GM18951 (cell line): ENCODE results near the gene MEGF6.

Experiments
- POLR2A ChIP-seq: IDR thresholded peaks from 4 replicates; pipeline ENCODE4 v1.6.1; 2011; ENCODE audit warnings: mild to moderate bottlenecking; ENCODE audit not compliant: insufficient read length, insufficient read depth; ENCODE audit errors: extremely low read depth
- in situ Hi-C: fragments of 300-500 bp; cut with MboI; formaldehyde crosslinking; loops from one replicate; pipeline ENCODE4 v1.12.0; 2022; ENCODE audit warnings: low sequenced_read_pairs, mixed read lengths, inconsistent platforms; ENCODE audit not compliant: unreplicated experiment

Gene MEGF6, protein sequence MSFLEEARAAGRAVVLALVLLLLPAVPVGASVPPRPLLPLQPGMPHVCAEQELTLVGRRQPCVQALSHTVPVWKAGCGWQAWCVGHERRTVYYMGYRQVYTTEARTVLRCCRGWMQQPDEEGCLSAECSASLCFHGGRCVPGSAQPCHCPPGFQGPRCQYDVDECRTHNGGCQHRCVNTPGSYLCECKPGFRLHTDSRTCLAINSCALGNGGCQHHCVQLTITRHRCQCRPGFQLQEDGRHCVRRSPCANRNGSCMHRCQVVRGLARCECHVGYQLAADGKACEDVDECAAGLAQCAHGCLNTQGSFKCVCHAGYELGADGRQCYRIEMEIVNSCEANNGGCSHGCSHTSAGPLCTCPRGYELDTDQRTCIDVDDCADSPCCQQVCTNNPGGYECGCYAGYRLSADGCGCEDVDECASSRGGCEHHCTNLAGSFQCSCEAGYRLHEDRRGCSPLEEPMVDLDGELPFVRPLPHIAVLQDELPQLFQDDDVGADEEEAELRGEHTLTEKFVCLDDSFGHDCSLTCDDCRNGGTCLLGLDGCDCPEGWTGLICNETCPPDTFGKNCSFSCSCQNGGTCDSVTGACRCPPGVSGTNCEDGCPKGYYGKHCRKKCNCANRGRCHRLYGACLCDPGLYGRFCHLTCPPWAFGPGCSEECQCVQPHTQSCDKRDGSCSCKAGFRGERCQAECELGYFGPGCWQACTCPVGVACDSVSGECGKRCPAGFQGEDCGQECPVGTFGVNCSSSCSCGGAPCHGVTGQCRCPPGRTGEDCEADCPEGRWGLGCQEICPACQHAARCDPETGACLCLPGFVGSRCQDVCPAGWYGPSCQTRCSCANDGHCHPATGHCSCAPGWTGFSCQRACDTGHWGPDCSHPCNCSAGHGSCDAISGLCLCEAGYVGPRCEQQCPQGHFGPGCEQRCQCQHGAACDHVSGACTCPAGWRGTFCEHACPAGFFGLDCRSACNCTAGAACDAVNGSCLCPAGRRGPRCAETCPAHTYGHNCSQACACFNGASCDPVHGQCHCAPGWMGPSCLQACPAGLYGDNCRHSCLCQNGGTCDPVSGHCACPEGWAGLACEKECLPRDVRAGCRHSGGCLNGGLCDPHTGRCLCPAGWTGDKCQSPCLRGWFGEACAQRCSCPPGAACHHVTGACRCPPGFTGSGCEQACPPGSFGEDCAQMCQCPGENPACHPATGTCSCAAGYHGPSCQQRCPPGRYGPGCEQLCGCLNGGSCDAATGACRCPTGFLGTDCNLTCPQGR (N-terminal part only)

GRCh38 chr1:3611170-3612019, at the start of gene MEGF6:
Gene MEGF6, minus strand, starts transcription at chr1:3611508. Its CDS starts 240 bp downstream, at chr1:3611268.
- no peak for TF ChIP-seq POLR2A
- in situ Hi-C loops, result no loop called here

DNA sequence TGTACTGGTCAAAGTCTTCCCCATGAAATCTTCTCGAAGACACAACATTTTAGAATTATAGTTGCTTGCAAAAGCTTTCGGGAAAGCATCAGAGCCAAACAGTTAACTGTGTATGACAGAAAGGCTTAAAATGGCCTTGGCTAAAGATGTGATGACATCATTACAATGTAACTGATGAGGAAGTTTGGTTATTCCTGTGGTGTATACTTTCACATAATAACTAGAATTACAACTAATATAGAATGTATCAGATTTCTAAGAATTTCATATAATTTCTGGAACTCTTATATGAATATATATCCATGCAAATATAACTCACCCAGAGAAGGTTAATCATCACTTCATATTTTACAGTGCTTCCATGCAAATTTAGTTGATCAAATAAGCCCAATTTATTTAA, 49.4 kb upstream of the MEGF6 start:
- no peak for TF ChIP-seq POLR2A
- in situ Hi-C loops, result no loop called here

DNA sequence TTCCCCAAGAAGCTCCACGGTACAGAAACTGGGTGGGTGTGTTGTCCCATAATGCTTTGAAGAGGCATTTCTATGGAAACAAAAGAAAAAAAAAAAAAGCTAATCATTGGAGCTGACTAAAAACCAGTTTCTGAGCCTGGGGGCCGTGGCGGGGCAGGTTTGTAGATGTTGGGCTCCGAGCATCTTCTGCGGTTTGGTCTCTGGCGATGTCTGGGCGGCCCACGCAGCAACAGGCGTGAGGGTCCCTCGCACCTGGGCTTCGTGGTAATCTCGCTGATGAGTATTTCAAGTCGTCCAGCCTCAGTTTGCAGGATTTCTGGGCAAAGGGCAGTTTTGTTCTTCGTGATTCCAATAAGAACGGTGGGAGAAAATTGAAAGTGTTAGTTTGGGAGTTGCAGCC, 47.8 kb upstream of the MEGF6 start:
- in situ Hi-C loops, result no loop called here
- TF ChIP-seq POLR2A, result no peak

DNA sequence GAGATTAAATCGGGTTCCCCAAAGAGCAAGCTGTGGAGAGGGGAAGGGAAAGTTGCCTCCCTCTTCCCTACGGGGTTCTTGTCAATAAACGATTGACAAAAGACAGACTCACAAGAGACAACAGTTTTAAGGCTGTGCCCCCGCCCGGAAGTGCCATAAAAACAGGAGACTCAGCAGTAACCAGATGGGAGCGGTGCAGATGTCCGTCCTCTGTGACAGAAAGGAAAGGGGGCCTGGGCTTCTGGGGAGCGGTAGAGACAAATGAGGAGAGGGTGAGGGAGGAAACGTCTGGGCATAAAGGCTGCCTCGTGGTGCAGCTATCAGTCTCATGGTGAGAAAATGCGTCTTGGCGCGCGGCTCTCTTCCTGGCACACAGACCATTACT, 46.9 kb upstream of the MEGF6 start:
- no peak for TF ChIP-seq POLR2A
- in situ Hi-C loops, result no loop called here

- in situ Hi-C loops, result no loop called here
- no peak for TF ChIP-seq POLR2A
These were observed 46.4 kb upstream of the MEGF6 start for GRCh38 chr1:3657578-3658230.

DNA sequence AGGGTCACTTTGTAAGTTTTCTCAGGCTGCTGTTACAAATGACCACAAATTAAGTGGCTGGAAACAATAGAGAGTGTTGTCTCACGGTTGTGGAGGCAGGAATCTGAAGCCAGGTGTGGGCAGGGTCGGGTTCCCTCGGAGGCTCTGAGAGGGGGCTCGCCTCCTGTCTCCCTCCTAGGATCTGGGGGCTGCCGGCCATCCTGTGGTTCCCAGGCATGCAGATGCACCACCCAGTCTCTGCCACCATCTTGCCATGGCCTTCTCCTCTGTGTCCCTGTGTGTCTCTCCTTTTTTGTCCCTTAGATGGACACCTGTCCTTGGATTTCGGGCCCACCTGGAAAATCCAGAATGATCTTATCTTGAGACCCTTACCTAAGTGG, 45.8 kb upstream of the MEGF6 start:
- in situ Hi-C loops, result no loop called here
- no peak for TF ChIP-seq POLR2A

GRCh38 chr1:3656450-3657095, 45.3 kb upstream of the MEGF6 start:
- peak; percentile 31 for TF ChIP-seq POLR2A
- in situ Hi-C loops, result no loop called here

DNA sequence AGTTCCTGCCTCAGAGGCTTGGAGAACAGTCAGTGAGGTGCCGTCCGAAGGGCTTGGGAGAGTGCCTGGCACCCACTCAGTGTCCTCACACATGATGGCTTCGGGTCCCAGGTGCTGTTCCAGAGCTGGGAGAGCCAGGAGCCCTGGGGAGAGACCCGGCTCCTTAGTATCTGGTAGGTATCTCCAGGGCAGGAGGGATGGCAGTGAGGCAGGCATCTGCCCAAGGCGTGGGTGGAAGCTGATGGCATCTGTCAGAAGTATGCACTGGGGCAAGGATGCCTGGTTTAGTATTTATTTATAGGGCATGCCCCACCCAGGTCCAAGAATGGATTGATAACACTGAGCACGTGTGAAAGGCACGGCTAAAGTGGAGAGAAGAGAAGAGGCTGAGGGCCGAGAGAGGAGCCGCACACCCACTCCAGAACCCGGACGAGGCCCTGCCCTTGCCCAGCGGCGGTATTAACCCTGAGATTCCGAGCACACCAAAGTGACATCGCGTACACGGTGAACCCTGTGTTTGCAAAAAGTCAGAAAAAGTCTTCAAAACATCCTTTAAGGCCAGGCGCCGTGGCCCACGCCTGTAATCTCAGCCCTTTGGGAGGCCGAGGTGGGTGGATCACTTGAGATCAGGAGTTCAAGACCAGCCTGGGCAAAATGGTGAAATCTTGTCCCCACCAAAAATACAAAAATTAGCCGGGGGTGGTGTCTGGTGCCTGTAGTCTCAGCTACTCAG, 43.4 kb upstream of the MEGF6 start:
- TF ChIP-seq POLR2A, result no peak
- in situ Hi-C loops, result no loop called here

DNA sequence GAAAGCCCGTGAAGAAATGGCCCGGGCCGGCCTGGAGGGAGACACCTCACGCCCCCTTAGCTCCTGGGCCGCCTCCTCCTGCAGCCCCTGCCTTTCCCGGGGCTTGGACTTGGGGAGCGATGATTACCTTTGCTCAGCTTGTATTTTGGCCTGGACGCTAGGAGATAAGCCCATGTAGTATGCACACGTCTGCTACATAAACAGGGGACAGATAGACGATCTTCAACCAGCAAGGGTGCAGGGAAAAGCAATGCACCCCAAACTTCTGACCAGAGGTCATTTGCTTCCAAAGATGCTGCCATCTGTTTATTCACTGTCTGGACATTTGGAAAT, 41.9 kb upstream of the MEGF6 start:
- no peak for TF ChIP-seq POLR2A
- in situ Hi-C loops, result no loop called here

DNA sequence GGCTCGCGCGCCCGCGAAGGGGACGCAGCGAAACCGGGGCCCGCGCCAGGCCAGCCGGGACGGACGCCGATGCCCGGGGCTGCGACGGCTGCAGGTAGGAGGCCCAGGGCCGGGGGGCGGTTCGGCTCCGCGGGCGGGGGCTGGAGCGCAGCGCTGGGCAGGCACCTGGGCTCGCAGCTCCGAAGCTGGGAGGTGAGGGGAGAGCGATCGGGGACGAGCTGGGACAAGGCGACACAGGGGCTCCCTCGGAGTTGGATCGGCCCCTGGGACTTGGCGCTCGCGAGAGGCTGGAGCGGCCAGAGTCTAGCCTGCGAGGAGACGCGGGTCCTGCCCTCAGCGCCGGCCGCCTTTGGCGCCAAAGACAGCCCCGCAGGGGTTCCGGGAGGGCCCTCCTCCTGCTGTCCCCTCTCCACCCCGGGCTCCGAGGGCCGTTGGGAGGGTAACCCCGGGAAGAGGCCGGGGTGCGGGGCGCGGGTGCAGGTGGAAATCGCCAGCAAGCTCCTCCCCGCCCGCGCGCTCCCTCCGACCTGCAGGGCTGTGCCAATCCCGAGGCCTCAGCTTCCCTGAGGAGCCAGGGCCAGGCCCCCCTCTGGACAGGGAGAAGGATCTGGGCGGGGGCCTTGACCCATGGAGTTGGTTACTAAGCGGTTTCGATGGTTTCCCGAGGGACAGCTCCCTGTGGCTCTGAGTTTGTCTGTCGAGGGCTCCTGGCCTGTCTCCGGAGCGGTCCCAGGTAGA, 41.4 kb upstream of the MEGF6 start:
- in situ Hi-C loops, result no loop called here
- TF ChIP-seq POLR2A, result no peak
